Activated CD4-positive, alpha-beta T cell treated with anti-CD3 and anti-CD28 coated beads, Interleukin-2, amount 50 U/mL, for 48 hours (primary cell): ENCODE data around the gene RHEBL1.

Experiments
- DNase-seq, 2 experiments: peaks; one replicate each; pipeline ENCODE4 v3.0.0-alpha.2; 2020

Gene RHEBL1

GRCh38 chr12:49052451-49053208 is 17.1 kb downstream of the RHEBL1 start:
- no peak for DNase-seq

- DNase-seq = no peak
These were observed 17.9 kb downstream of the RHEBL1 start for GRCh38 chr12:49051777-49052438.

DNA sequence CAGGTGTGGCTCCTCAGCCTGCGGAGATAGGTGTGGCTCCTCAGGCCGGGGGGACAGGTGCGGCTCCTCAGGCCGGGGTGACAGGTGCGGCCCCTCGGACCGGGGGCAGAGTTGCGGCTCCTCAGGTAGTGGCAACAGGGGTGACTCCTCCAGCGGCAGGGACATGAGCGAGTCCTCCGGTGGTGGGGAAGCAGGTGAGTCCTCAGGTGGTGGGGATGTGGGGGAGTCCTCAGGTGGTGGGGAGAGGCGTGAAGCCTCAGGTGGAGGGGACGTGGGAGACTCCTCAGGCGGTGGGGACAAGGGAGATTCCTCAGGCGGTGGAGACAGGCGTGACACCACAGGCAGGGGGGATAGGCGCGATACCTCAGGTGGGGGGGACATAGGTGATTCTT is 18.4 kb downstream of the RHEBL1 start:
- no peak for DNase-seq

DNA sequence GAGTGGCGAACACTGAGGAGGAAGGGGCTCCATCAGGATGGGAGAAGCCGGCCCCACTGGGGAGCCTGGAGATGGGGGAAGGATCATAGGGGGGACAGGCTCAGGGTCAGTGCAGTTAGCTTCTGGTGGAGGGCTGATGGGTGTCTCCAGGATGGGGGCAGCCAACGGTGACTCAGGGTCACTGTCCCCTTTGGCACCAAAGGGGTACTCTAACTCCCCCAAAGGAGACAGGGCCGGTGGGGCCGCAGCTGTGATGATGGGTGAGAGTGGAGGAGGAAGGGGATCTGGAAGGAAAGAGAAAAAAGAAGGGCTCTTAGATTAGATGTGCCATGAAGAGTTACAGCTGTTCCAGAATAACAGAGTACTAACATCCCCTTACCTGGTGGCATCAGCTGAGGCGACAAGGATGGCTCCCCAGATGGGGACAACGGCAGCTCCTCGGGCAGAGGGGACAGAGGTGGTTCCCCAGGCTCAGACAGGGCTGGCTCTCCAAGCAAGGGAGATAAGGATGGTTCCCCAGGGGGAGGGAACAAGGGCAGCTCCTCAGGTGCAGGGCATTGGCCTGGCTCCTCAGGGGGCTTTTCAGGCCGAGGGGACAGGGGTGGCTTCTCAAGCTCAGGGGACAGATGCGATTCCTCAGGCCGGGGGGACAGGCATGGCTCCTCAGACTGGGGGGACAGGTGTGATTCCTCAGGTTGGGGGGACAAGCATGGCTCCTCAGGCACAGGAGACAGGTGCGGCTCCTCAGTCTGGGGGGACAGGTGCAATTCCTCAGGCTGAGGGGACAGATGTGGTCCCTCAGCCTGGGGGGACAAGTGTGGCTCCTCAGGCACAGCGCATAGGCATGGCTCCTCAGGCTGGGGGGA is 19.0 kb downstream of the RHEBL1 start:
- no peak for DNase-seq

DNA sequence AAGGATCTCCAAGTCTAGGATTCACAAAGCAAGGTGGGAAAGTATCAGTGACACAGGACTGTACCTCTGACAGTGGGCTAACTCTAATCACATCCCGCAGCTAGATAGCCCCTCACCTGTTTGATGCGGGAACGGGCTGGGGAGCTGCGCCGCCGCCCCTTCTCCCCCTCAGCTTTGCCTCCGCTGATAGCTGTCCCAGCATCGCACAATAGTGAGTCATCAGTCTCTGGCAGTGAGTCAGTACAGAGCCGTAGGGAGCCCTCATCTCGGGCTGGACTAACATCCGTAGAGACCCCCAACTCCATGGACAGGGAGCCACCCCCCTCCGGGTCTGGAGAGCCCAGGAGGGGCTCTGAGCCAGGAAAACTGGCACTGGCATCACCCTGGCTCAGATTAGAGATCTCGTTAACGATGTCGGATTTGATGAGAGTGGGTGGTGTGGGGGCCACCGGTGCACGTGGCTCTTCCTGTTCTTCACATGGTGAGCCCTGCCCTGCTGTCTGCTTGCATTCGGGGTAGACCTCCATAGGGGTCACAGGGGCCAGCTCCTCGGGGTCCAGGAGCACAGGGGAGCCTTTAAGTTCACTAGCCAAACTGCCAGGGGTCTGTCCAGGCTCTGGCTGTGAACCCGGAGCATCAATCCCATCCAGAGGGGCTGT is 20.1 kb downstream of the RHEBL1 start:
- no peak for DNase-seq

- DNase-seq = no peak
These were observed 20.8 kb downstream of the RHEBL1 start for GRCh38 chr12:49048953-49049352.

DNA sequence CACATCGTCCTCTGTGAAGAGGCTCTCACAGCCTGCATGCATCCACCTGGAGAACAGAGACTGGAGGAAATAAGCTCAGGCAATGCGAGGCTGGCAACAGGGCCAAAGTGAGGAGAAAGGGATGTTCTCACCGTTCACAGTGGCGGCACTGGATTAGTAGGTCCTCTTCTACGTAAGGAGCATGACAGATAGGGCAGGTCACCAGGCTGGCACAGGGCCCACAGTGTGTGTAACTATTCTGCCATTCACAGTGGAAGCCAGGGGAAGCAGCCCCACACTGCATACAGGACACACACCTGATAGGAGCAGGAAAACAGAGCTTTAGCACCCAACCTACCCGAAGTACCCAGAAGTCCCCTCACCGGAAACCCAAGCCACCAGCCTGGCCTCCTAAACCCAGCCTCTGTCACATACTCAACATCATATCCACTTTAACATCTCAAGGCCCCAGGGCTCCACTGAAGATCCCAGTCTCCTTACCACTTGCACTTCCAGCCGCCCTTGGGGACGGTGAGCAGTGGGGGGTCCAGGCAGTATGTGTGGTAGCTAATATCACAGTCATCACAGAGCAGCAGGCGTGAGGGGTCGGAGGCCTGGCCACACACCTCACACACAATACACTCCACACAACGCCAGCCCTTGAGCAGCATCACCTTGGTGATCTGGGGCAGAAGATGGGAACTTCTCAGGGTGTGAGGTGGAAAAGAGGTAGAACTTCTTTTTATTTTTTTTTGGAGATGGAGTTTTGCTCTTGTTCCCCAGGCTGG is 23.5 kb downstream of the RHEBL1 start:
- no peak for DNase-seq

- no peak for DNase-seq
These were observed 25.1 kb downstream of the RHEBL1 start for GRCh38 chr12:49044660-49045059.

- peak; percentile 87 to 88 for DNase-seq
These were observed 25.9 kb downstream of the RHEBL1 start for GRCh38 chr12:49043856-49044258.

DNA sequence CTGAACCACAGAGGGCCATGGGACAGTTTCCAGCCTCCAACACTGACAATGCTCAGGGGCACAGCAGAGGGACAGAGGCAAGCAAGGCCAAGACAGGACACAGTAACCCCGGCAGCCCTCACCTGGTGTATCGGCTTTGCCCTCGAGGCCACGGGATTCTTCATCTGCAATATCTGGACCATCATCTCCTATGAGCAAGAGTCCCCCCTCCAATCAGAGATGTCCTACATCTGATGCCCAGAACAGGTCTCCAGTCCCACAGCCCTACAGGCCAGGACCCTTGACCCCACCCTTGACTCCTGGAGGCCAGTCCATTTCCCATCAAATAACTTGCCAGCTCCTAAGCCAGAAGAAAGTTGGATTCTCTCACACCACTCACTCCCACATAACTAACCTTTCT is 26.5 kb downstream of the RHEBL1 start:
- DNase-seq = no peak

DNA sequence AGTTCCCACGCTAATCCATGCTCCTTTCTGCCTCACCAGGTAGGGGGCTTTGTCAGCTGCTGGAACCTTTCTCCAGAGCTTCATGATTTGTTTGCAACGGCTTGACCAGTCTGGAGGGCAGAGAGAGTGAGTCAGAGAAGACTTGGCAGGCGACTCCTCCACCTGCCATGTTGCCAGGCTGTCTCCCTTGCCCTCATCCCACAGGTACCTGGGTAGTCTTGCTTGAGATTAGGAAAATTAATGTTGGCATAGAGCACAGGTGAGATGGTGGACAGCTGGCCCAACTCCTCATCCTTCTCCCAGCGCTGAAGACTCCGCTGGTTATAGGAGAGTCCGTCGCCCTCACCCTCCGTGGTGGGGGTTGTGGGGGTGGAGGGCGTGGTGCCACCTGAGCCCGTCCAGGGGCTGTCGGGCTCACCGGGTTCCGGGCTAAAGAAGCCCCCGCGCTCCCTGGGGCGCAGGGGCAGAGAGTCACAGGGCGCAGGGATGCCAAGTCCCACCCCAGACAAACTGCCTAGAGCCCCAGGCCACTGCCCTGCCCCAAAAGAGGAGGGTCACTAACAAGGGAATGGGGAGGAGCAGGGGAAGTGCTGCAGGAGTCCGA is 27.8 kb downstream of the RHEBL1 start:
- DNase-seq = no peak

GRCh38 chr12:49041036-49041880 is 28.5 kb downstream of the RHEBL1 start:
- no peak for DNase-seq

DNA sequence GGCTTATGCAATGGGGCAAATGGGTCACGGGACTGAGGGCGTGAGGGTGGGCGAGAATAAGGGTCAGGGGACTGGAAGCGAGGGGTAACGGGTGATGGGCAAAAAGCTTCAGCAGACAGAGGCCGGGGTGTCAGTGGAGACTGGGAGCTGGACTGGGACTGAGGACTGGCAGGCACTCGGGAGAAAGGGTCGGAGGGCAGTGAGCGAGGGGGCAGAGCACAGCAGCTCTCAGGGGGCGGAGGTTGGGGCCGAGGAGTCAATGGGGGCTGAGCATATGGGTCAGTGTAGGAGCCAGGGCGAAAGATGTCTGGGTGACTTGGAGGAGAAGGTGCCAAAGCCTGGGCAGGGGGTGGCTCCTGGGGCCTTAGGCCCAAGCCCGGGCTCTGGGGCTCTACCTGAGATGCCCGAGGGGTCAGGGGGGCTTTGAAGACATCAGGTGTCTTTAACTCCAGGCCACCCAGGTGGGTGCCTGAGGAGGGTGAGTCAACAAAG is 29.4 kb downstream of the RHEBL1 start:
- no peak for DNase-seq

GRCh38 chr12:49039421-49040363 is 30.1 kb downstream of the RHEBL1 start:
- DNase-seq = no peak

DNA sequence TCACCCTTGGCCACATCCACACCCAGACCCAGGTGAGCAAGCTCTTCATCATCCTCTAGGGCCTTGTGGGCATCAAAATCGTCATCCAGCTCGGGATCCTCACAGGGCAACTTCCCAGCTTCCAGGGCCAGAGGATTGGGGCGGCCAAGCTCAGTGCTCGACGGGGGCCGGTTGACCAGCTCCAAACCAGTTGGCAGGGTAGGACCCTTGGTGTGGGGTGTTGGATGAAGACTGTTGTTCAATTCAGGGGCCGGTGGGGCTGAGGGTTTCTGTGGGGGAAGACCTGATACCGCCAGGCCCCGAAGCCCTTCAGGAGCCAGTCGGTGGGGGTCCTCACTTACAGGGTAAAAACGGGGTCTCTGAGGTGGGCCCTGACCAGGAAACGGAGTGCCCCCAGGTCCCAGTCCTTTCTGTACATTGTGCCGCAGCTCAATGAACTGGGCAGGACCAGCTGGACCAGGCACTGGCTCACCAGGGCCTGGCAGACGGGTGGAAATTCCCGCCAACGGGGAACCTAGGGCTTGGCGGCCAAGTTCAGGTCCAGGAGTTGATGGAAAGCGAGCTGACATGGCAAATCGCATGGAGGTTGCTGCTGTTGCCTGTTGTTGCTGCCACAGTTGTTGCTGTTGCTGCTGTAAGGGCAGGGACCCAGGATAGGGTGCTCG is 31.4 kb downstream of the RHEBL1 start:
- DNase-seq = no peak

GRCh38 chr12:49037947-49038237 is 31.9 kb downstream of the RHEBL1 start:
- no peak for DNase-seq

DNA sequence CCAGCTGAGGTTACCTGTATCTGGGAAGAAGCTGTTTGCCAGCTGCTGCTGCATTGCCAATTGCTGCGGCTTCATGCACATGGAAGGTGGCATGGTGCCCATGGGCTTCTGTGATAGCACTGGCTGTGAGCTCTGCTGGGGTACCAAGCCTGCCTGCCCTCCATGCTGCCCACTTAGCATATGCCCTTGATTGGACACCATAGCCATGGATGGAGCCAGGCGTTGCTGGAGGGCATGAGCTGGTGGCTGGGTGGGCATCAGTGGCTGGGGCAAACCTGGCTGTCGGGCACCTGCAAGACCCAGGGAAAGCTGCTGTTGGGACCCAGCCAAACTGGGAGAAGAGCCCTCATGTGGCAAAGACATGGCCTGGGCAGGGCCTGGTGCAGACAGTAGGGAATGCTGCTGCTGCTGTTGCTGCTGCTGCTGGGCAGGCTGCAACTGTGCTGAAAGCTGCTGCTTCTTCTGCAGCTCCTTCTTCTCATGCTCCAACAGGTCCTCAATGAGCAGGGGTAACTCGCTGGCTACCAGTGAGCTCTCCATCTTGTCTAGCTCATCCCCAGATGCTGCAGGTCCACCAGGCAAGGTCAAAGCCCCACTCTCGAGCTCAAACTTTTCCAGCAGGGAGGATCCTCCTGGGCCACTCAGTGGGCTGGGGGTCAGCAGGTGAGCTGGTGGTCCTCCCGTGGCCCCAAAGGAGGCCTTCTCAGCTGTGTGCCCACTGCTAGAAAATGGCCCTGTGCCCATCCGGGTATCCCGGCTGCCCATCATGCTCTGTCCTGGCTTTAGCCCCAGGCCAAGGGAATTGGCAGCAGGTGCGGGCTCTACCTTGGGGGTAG is 32.5 kb downstream of the RHEBL1 start:
- no peak for DNase-seq

DNA sequence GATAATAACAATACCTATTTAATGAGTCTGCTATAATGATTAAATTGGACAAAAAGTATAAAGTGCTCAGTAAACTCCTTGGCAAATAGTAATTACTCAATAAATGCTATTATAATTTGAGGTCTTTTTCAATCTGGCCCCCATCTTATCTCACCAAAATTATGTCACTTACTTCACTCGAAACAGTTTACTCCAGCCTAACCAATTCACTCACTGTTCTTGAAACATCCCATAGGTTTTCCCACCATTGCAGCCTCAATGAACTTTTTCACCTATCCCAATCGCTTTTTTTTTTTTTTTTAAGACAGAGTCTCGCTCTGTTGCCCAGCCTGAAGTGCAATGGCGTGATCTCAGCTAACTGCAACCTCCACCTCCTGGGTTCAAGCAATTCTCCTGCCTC is 33.8 kb downstream of the RHEBL1 start:
- DNase-seq = no peak
